Thymus (tissue), 11 donors: ENCODE data around the gene TCL1B. TPM values are rescaled to one million over a fixed set of nuclear protein-coding genes. Genes with fewer than 3 reads are reported as not detected.
"Not testable (repeated sequence)": the region's sequence is repeated elsewhere in the genome, so short reads cannot be mapped to it uniquely, and the experiment has no call there.

Experiments used
- DNase-seq, 9 donors: peaks; one replicate each; pipeline ENCODE4 v3.0.0-alpha.2; 2013; ENCODE audit warnings: low spot score in 9 of 9, low read depth in 6 of 9, missing footprints in 1 of 9
- H3K27ac ChIP-seq, 2 donors: one replicate each; pipeline ENCODE4 v1.5.1; 2013; ENCODE audit warnings: control low read depth in 1 of 2, low read depth in 1 of 2, low read length in 1 of 2, mild to moderate bottlenecking in 1 of 2, moderate library complexity in 1 of 2
- H3K27me3 ChIP-seq, 2 donors: one replicate each; pipeline ENCODE4 v1.5.1; 2013; ENCODE audit warnings: low read length in 1 of 2; ENCODE audit not compliant: control insufficient read depth in 2 of 2, insufficient read depth in 1 of 2
- H3K36me3 ChIP-seq, 2 donors: one replicate each; pipeline ENCODE4 v1.5.1; 2013; ENCODE audit warnings: low read length in 1 of 2, mild to moderate bottlenecking in 1 of 2, moderate library complexity in 1 of 2; ENCODE audit not compliant: control insufficient read depth in 2 of 2, insufficient read depth in 2 of 2
- H3K4me1 ChIP-seq, 2 donors: one replicate each; pipeline ENCODE4 v1.5.1; 2013; ENCODE audit warnings: low read length in 2 of 2; ENCODE audit not compliant: control insufficient read depth in 2 of 2, insufficient read depth in 2 of 2
- H3K4me3 ChIP-seq, 2 donors: one replicate each; pipeline ENCODE4 v1.5.1; 2013; ENCODE audit warnings: low read length in 2 of 2, control low read depth in 1 of 2, mild to moderate bottlenecking in 1 of 2
- H3K9me3 ChIP-seq, 2 donors: one replicate each; pipeline ENCODE4 v1.5.1; 2013; ENCODE audit warnings: low read length in 1 of 2, mild to moderate bottlenecking in 1 of 2; ENCODE audit not compliant: control insufficient read depth in 2 of 2, insufficient read depth in 1 of 2
- WGBS: extraction: QIAGEN DNeasy Blood & Tissue Kit; methylation state at CpG from one replicate; pipeline ENCODE4 v1.1.7; 2013; 5-methylcytosine and 5-hydroxymethylcytosine counted together
- polyA plus RNA-seq: library from polyadenylated mRNA; stranded (reverse); fragments of 200-250 nt; gene quantifications from one replicate; pipeline ENCODE4 v1.2.3, GENCODE V29; 2013
- total RNA-seq: library from RNA; stranded (reverse); fragments of 120-200 nt; gene quantifications from one replicate; pipeline ENCODE4 v1.2.4, GENCODE V29; 2013
- donor health status: healthy.

The TCL1B gene
- total and polyA plus RNA-seq, 2 donors = 0.14 to 0.24 TPM

- Histone ChIP-seq H3K27me3 (peaks cover 0 to 4% of the 10 kb centered on the region in 2 donors), H3K4me1 (no peaks in the 10 kb centered on the region), H3K9me3 (no peaks in the 10 kb centered on the region), H3K36me3 (no peaks in the 10 kb centered on the region), H3K27ac (no peak overlapping the region), H3K4me3 (no peak overlapping the region)
- no peak for DNase-seq
- 95% methylated on average over 3 of the region's 3 CpGs for WGBS
Measured at GRCh38 chr14:95664066-95664465, 22.2 kb upstream of the TCL1B start.

GRCh38 chr14:95664546-95664945 lies 21.7 kb upstream of the TCL1B start:
- Histone ChIP-seq H3K4me1 (no peaks in the 10 kb centered on the region), H3K9me3 (no peaks in the 10 kb centered on the region), H3K27ac (no peak overlapping the region), H3K36me3 (no peaks in the 10 kb centered on the region), H3K27me3 (peaks cover 0 to 4% of the 10 kb centered on the region in 2 donors), H3K4me3 (no peak overlapping the region)
- WGBS = 90% methylated on average over 8 of the region's 8 CpGs
- no peak for DNase-seq

GRCh38 chr14:95665530-95665929 lies 20.7 kb upstream of the TCL1B start:
- not testable (repeated sequence) for H3K27me3 ChIP-seq, H3K4me1 ChIP-seq, H3K27ac ChIP-seq

GRCh38 chr14:95666450-95666849 lies 19.8 kb upstream of the TCL1B start:
- Histone ChIP-seq H3K4me1 (no peaks in the 10 kb centered on the region), H3K27me3 (no peaks in the 10 kb centered on the region), H3K9me3 (no peaks in the 10 kb centered on the region), H3K27ac (no peak overlapping the region), H3K4me3 (no peak overlapping the region), H3K36me3 (no peaks in the 10 kb centered on the region)
- WGBS = 83% methylated on average over 5 of the region's 5 CpGs
- no peak for DNase-seq

More at GRCh38 chr14:95665530-95665929, 20.7 kb upstream of the TCL1B start:
- not testable (repeated sequence) for H3K9me3 ChIP-seq, H3K4me3 ChIP-seq, H3K36me3 ChIP-seq, DNase-seq
- 73% methylated on average over 8 of the region's 8 CpGs for WGBS

GRCh38 chr14:95667249-95667693 lies 19.0 kb upstream of the TCL1B start:
- no peaks in the 10 kb centered on the region for H3K4me1 ChIP-seq
- no peak for DNase-seq
- no peaks in the 10 kb centered on the region for H3K36me3 ChIP-seq
- 17% methylated on average over 3 of the region's 3 CpGs for WGBS
- no peaks in the 10 kb centered on the region for H3K9me3 ChIP-seq
- no peak overlapping the region for H3K4me3 ChIP-seq
- no peaks in the 10 kb centered on the region for H3K27me3 ChIP-seq
- no peak overlapping the region for H3K27ac ChIP-seq

- no peak for DNase-seq
- Histone ChIP-seq H3K4me1 (no peaks in the 10 kb centered on the region), H3K36me3 (no peaks in the 10 kb centered on the region), H3K4me3 (no peak overlapping the region), H3K27ac (no peak overlapping the region), H3K27me3 (no peaks in the 10 kb centered on the region), H3K9me3 (no peaks in the 10 kb centered on the region)
- WGBS = 88% methylated on average over 10 of the region's 10 CpGs
Measured at GRCh38 chr14:95668235-95668772, 17.9 kb upstream of the TCL1B start.

GRCh38 chr14:95674613-95675012 lies 11.6 kb upstream of the TCL1B start:
- Histone ChIP-seq H3K36me3 (no peaks in the 10 kb centered on the region), H3K4me1 (no peaks in the 10 kb centered on the region), H3K9me3 (no peaks in the 10 kb centered on the region), H3K4me3 (no peak overlapping the region), H3K27ac (no peak overlapping the region), H3K27me3 (no peaks in the 10 kb centered on the region)
- DNase-seq = no peak
- WGBS = 91% methylated on average over 4 of the region's 4 CpGs

- Histone ChIP-seq H3K27ac (no peak overlapping the region), H3K4me1 (no peaks in the 10 kb centered on the region), H3K36me3 (no peaks in the 10 kb centered on the region), H3K4me3 (no peak overlapping the region), H3K27me3 (no peaks in the 10 kb centered on the region), H3K9me3 (no peaks in the 10 kb centered on the region)
- DNase-seq = no peak
- WGBS = 77% methylated on average over 4 of the region's 4 CpGs
Measured at GRCh38 chr14:95675486-95675885, 10.7 kb upstream of the TCL1B start.

- no peaks in the 10 kb centered on the region for H3K9me3 ChIP-seq
- H3K4me3 ChIP-seq = no peak overlapping the region
- DNase-seq = no peak
- H3K27me3 ChIP-seq = no peaks in the 10 kb centered on the region
- no peaks in the 10 kb centered on the region for H3K4me1 ChIP-seq
- no peaks in the 10 kb centered on the region for H3K36me3 ChIP-seq
- 93% methylated on average over 4 of the region's 4 CpGs for WGBS
- H3K27ac ChIP-seq = no peak overlapping the region
Measured at GRCh38 chr14:95677179-95677835, 8.9 kb upstream of the TCL1B start.
